HepG2 (cell line): ENCODE results near the gene EFNA3. TPM values are rescaled to one million over a fixed set of nuclear protein-coding genes. Genes with fewer than 3 reads are reported as not detected.

Experiments
- ARID2 ChIP-seq: sonication (generic); formaldehyde crosslinking; IDR thresholded peaks from 2 replicates; pipeline ENCODE4 v1.8.1; 2022; ENCODE audit warnings: mild to moderate bottlenecking, missing genetic modification reagents, borderline replicate concordance
- BCL6 ChIP-seq: IDR thresholded peaks from 2 replicates; pipeline ENCODE4 v1.6.1; 2016; ENCODE audit warnings: missing genetic modification reagents, missing compliant biosample characterization
- ETV6 ChIP-seq: sonication (generic); formaldehyde crosslinking; conservative IDR thresholded peaks from 2 replicates; pipeline ENCODE4 v1.4.0; 2020; ENCODE audit warnings: missing genetic modification reagents
- GZF1 ChIP-seq: sonication (generic); formaldehyde crosslinking; IDR thresholded peaks from 2 replicates; pipeline ENCODE4 v1.5.1; 2020; ENCODE audit warnings: mild to moderate bottlenecking, missing genetic modification reagents
- HCFC1 ChIP-seq: fragments of 150-350 bp; IDR thresholded peaks from 2 replicates; pipeline ENCODE4 v1.6.1; 2014; ENCODE audit warnings: low read depth, low read length
- JUND ChIP-seq: sonication (generic); formaldehyde crosslinking; IDR thresholded peaks from 2 replicates; pipeline ENCODE4 v1.8.0; 2022; ENCODE audit warnings: mild to moderate bottlenecking, missing genetic modification reagents
- KDM6A ChIP-seq: IDR thresholded peaks from 2 replicates; pipeline ENCODE4 v1.6.1; 2016; ENCODE audit warnings: low read depth
- MIER2 ChIP-seq: IDR thresholded peaks from 2 replicates; pipeline ENCODE4 v1.6.1; 2016; ENCODE audit warnings: missing biosample characterization, missing genetic modification reagents
- MZF1 ChIP-seq: sonication (generic); formaldehyde crosslinking; IDR thresholded peaks from 2 replicates; pipeline ENCODE4 v1.8.1; 2023; ENCODE audit warnings: mild to moderate bottlenecking, missing genetic modification reagents, borderline replicate concordance
- RARG ChIP-seq: sonication (generic); formaldehyde crosslinking; IDR thresholded peaks from 2 replicates; pipeline ENCODE4 v1.4.0; 2020; ENCODE audit warnings: low read depth, mild to moderate bottlenecking, missing genetic modification reagents
- RELA ChIP-seq: sonication (generic); formaldehyde crosslinking; IDR thresholded peaks from 2 replicates; pipeline ENCODE4 v1.4.0; 2020; ENCODE audit warnings: missing genetic modification reagents
- SAFB2 ChIP-seq: sonication (generic); formaldehyde crosslinking; IDR thresholded peaks from 2 replicates; pipeline ENCODE4 v1.5.1; 2020; ENCODE audit warnings: missing genetic modification reagents, low read depth, mild to moderate bottlenecking, borderline replicate concordance
- SMARCC2 ChIP-seq: fragments of 450-650 bp; IDR thresholded peaks from 2 replicates; pipeline ENCODE4 v1.6.1; 2017; ENCODE audit warnings: antibody characterized with exemption, mild to moderate bottlenecking
- ZNF251 ChIP-seq: sonication (generic); formaldehyde crosslinking; IDR thresholded peaks from 2 replicates; pipeline ENCODE4 v1.9.0; 2021; ENCODE audit warnings: mild to moderate bottlenecking, missing genetic modification reagents
- ZNF292 ChIP-seq: sonication (generic); formaldehyde crosslinking; IDR thresholded peaks from 2 replicates; pipeline ENCODE4 v1.8.1; 2022; ENCODE audit warnings: mild to moderate bottlenecking, low read depth, missing genetic modification reagents, borderline replicate concordance
- ZNF468 ChIP-seq: sonication (generic); formaldehyde crosslinking; IDR thresholded peaks from 2 replicates; pipeline ENCODE4 v1.8.0; 2022; ENCODE audit warnings: mild to moderate bottlenecking, moderate library complexity, missing genetic modification reagents
- ZNF564 ChIP-seq: sonication (generic); formaldehyde crosslinking; IDR thresholded peaks from 2 replicates; pipeline ENCODE4 v1.8.1; 2023; ENCODE audit warnings: mild to moderate bottlenecking, missing genetic modification reagents
- ZNF652 ChIP-seq: IDR thresholded peaks from 2 replicates; pipeline ENCODE4 v1.6.1; 2016; ENCODE audit warnings: low read depth, borderline replicate concordance
- ZNF782 ChIP-seq: sonication (generic); formaldehyde crosslinking; IDR thresholded peaks from 2 replicates; pipeline ENCODE4 v1.4.0; 2020; ENCODE audit warnings: missing genetic modification reagents, mild to moderate bottlenecking, borderline replicate concordance
- polyA plus RNA-seq, 8 experiments: library from polyadenylated mRNA; depleted of rRNA in 3 of 8; stranded (reverse) in 7 of 8; unstranded in 1 of 8; fragments of >200 nt; fragmentation: Illumina TruSeq in 4 of 8; extraction: Trizol in 4 of 8; gene quantifications; 2 replicates each; pipeline versions ENCODE4 v1.2.1 to v1.2.3, GENCODE V29; 2011 to 2016; ENCODE audit warnings: low read depth in 4 of 8, missing spikeins in 1 of 8, mixed read lengths in 1 of 8; ENCODE audit not compliant: insufficient read depth in 1 of 8
- total RNA-seq, 5 experiments: library from RNA; depleted of rRNA; stranded (reverse); fragments of >200 nt; fragmentation: Illumina TruSeq; extraction: Trizol; gene quantifications; 2 replicates each; pipeline ENCODE4 v1.2.3, GENCODE V29; 2016; ENCODE audit warnings: low read depth in 1 of 5
- TF ChIP-seq, protein P1 (sequence below): IDR thresholded peaks from 2 replicates; pipeline ENCODE4 v1.6.1; 2016; ENCODE audit warnings: missing compliant biosample characterization, missing genetic modification reagents, borderline replicate concordance
- TF ChIP-seq, protein P2 (sequence below): sonication (generic); formaldehyde crosslinking; IDR thresholded peaks from 2 replicates; pipeline ENCODE4 v1.5.0; 2020; ENCODE audit warnings: mild to moderate bottlenecking, missing genetic modification reagents
- TF ChIP-seq, protein P3 (sequence below), 2 experiments: fragments of 450-650 bp in 1 of 2; sonication (generic) in 1 of 2; formaldehyde crosslinking; IDR thresholded peaks; 2 replicates each; pipeline versions ENCODE4 v1.5.0 to v1.8.0; 2020 to 2022; ENCODE audit warnings: mild to moderate bottlenecking in 1 of 2, missing genetic modification reagents in 1 of 2
- TF ChIP-seq, protein P4 (sequence below): sonication (generic); formaldehyde crosslinking; IDR thresholded peaks from 2 replicates; pipeline ENCODE4 v1.5.1; 2020; ENCODE audit warnings: mild to moderate bottlenecking, missing genetic modification reagents, borderline replicate concordance
- TF ChIP-seq, protein P5 (sequence below): sonication (generic); formaldehyde crosslinking; conservative IDR thresholded peaks from 2 replicates; pipeline ENCODE4 v1.4.0; 2020; ENCODE audit warnings: missing genetic modification reagents

EFNA3 gene
- total and polyA plus RNA-seq, 2 of the 13 experiments (the other 11 are each of a cell fraction or from before 2014, with no cell fraction given) = 1.0 to 5.7 TPM

DNA sequence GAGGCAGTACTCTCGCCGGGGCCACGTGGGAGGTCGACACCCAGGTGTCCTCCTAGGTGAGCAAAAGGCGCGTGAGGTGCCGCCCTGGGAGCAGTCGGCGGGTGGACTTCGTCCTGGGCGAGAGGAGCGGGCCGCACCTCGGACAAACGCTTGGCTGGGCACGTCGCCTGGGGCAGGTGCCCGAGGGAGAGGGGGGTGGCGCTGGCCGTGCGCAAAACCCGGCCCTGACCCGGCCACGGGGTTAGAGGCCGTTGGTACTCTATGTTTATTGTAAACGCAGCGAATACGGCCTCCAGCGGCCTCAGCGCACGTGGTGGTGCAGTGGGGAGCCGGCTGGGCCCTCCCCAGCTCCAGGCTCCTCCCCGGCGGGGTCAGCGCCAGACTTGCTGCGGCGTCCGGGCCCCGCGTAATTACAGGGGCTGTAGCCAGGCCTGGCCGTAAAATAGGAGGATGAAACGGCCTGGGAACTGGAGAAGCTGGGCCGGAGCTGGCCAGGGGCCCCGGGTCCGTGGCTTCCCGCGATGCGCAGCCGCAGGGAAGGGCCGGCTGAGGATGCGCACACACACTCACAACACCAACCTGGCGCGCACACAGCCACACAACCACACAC, 47.4 kb downstream of the EFNA3 start (continued):
- TF ChIP-seq KDM6A (peak; percentile 81), ZNF782 (CRISPR knock-in tag) (peak; percentile 87), RELA (CRISPR knock-in tag) (no peak), ETV6 (CRISPR knock-in tag) (peak; percentile 91), ZNF652 (peak; percentile 42; the same call in 1 of the 2 replicates), GZF1 (CRISPR knock-in tag) (peak; percentile 80; the same call in 1 of the 2 replicates), MIER2 (CRISPR knock-in tag) (peak; percentile 83), SMARCC2 (no peak), SAFB2 (CRISPR knock-in tag) (peak; percentile 42; the same call in 1 of the 2 replicates), ARID2 (CRISPR knock-in tag) (peak; percentile 88; the same call in 1 of the 2 replicates), JUND (0 out of 2 replicates have a peak, but pooled peaks have one; percentile 10), ZNF468 (CRISPR knock-in tag) (peak; percentile 93; the same call in 1 of the 2 replicates), ZNF251 (CRISPR knock-in tag) (no peak), HCFC1 (no peak), BCL6 (CRISPR knock-in tag) (peak; percentile 96), MZF1 (CRISPR knock-in tag) (no peak), RARG (CRISPR knock-in tag) (peak; percentile 76; the same call in 1 of the 2 replicates), ZNF564 (CRISPR knock-in tag) (peak; percentile 70; the same call in 1 of the 2 replicates), ZNF292 (CRISPR knock-in tag) (no peak)
- TF ChIP-seq, protein P1, sequence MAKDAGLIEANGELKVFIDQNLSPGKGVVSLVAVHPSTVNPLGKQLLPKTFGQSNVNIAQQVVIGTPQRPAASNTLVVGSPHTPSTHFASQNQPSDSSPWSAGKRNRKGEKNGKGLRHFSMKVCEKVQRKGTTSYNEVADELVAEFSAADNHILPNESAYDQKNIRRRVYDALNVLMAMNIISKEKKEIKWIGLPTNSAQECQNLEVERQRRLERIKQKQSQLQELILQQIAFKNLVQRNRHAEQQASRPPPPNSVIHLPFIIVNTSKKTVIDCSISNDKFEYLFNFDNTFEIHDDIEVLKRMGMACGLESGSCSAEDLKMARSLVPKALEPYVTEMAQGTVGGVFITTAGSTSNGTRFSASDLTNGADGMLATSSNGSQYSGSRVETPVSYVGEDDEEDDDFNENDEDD (CRISPR knock-in tag) = peak; percentile 94
- TF ChIP-seq, protein P2, sequence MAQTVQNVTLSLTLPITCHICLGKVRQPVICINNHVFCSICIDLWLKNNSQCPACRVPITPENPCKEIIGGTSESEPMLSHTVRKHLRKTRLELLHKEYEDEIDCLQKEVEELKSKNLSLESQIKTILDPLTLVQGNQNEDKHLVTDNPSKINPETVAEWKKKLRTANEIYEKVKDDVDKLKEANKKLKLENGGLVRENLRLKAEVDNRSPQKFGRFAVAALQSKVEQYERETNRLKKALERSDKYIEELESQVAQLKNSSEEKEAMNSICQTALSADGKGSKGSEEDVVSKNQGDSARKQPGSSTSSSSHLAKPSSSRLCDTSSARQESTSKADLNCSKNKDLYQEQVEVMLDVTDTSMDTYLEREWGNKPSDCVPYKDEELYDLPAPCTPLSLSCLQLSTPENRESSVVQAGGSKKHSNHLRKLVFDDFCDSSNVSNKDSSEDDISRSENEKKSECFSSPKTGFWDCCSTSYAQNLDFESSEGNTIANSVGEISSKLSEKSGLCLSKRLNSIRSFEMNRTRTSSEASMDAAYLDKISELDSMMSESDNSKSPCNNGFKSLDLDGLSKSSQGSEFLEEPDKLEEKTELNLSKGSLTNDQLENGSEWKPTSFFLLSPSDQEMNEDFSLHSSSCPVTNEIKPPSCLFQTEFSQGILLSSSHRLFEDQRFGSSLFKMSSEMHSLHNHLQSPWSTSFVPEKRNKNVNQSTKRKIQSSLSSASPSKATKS (CRISPR knock-in tag) = peak; percentile 73
- TF ChIP-seq, protein P3, sequence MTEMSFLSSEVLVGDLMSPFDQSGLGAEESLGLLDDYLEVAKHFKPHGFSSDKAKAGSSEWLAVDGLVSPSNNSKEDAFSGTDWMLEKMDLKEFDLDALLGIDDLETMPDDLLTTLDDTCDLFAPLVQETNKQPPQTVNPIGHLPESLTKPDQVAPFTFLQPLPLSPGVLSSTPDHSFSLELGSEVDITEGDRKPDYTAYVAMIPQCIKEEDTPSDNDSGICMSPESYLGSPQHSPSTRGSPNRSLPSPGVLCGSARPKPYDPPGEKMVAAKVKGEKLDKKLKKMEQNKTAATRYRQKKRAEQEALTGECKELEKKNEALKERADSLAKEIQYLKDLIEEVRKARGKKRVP (CRISPR knock-in tag; IDR thresholded peaks at IDR 0.05) = peak in 1 of 2 experiments; percentile 81; a peak in 2 of 4 replicates
- TF ChIP-seq, protein P4, sequence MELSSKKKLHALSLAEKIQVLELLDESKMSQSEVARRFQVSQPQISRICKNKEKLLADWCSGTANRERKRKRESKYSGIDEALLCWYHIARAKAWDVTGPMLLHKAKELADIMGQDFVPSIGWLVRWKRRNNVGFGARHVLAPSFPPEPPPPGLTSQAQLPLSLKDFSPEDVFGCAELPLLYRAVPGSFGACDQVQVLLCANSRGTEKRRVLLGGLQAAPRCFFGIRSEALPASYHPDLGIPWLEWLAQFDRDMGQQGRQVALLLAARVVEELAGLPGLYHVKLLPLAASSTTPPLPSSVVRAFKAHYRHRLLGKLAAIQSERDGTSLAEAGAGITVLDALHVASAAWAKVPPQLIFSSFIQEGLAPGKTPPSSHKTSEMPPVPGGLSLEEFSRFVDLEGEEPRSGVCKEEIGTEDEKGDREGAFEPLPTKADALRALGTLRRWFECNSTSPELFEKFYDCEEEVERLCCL (CRISPR knock-in tag) = peak; percentile 38; the same call in 1 of the 2 replicates
- TF ChIP-seq, protein P5, sequence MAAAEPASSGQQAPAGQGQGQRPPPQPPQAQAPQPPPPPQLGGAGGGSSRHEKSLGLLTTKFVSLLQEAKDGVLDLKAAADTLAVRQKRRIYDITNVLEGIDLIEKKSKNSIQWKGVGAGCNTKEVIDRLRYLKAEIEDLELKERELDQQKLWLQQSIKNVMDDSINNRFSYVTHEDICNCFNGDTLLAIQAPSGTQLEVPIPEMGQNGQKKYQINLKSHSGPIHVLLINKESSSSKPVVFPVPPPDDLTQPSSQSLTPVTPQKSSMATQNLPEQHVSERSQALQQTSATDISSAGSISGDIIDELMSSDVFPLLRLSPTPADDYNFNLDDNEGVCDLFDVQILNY (CRISPR knock-in tag) = peak; percentile 33; the same call in 1 of the 2 replicates
